Neutrophil (primary cell): ENCODE measurements around the gene ADGRV1.

Source experiments
- H3K27ac ChIP-seq: fragments of 200-600 bp; sonication (generic); 2 replicates; pipeline ENCODE4 v1.5.1; 2016; ENCODE audit warnings: mild to moderate bottlenecking, moderate library complexity
- H3K27me3 ChIP-seq: fragments of 200-600 bp; sonication (generic); 2 replicates; pipeline ENCODE4 v1.6.0; 2016; ENCODE audit warnings: mild to moderate bottlenecking
- H3K36me3 ChIP-seq: fragments of 200-600 bp; sonication (generic); 2 replicates; pipeline ENCODE4 v1.5.1; 2017
- H3K4me1 ChIP-seq, 2 experiments: fragments of 200-600 bp in 1 of 2; sonication (generic) in 1 of 2; 1 replicate in 1 of 2; 2 replicates in 1 of 2; pipeline versions ENCODE4 v1.5.1 to v1.6.1; 2013 to 2016; ENCODE audit warnings: low read depth in 1 of 2, low read length in 1 of 2, mild to moderate bottlenecking in 1 of 2, moderate library complexity in 1 of 2; ENCODE audit not compliant: control insufficient read depth in 1 of 2, insufficient read depth in 1 of 2
- H3K4me3 ChIP-seq, 2 experiments: fragments of 200-600 bp in 1 of 2; sonication (generic) in 1 of 2; 1 replicate in 1 of 2; 2 replicates in 1 of 2; pipeline ENCODE4 v1.5.1; 2013 to 2016; ENCODE audit warnings: low read depth in 1 of 2, low read length in 1 of 2, mild to moderate bottlenecking in 1 of 2, moderate library complexity in 1 of 2
- H3K9me3 ChIP-seq: fragments of 200-600 bp; sonication (generic); 2 replicates; pipeline ENCODE4 v1.5.1; 2016
- CTCF ChIP-seq: fragments of 200-600 bp; sonication (generic); IDR thresholded peaks from 2 replicates; pipeline ENCODE4 v1.5.1; 2016; ENCODE audit warnings: antibody characterized with exemption

Gene ADGRV1

GRCh38 chr5:91183743-91184142 lies 625.1 kb downstream of the ADGRV1 start:
- Histone ChIP-seq H3K27ac (peak overlapping the region; percentile 97), H3K9me3 (no peaks in the 10 kb centered on the region), H3K4me3 (peak overlapping the region; percentile 28 to 52), H3K4me1 (peaks cover 84 to 96% of the 10 kb centered on the region in 2 experiments), H3K36me3 (no peaks in the 10 kb centered on the region), H3K27me3 (no peaks in the 10 kb centered on the region)
- TF ChIP-seq CTCF: peak; percentile 12

GRCh38 chr5:91186101-91186500 lies 627.5 kb downstream of the ADGRV1 start:
- peak overlapping the region; percentile 97 for H3K27ac ChIP-seq
- H3K9me3 ChIP-seq: no peaks in the 10 kb centered on the region
- H3K27me3 ChIP-seq: no peaks in the 10 kb centered on the region
- no peak for TF ChIP-seq CTCF
- H3K4me1 ChIP-seq: peaks cover 94% of the 10 kb centered on the region in 2 experiments
- H3K4me3 ChIP-seq: no peak overlapping the region
- no peaks in the 10 kb centered on the region for H3K36me3 ChIP-seq

- H3K27ac ChIP-seq: peak overlapping the region; percentile 97
- H3K9me3 ChIP-seq: no peaks in the 10 kb centered on the region
- TF ChIP-seq CTCF: no peak
- H3K27me3 ChIP-seq: no peaks in the 10 kb centered on the region
- peaks cover 89 to 90% of the 10 kb centered on the region in 2 experiments for H3K4me1 ChIP-seq
- H3K4me3 ChIP-seq: peak overlapping the region in 1 of 2 experiments; percentile 9
- no peaks in the 10 kb centered on the region for H3K36me3 ChIP-seq
Observed at GRCh38 chr5:91187032-91187431, 628.4 kb downstream of the ADGRV1 start.

- H3K4me1 ChIP-seq: peaks cover 74 to 78% of the 10 kb centered on the region in 2 experiments
Observed at GRCh38 chr5:91188755-91189154, 630.2 kb downstream of the ADGRV1 start.

GRCh38 chr5:91189480-91190313 lies 631.1 kb downstream of the ADGRV1 start:
- TF ChIP-seq CTCF: no peak
- Histone ChIP-seq H3K4me1 (peaks cover 65 to 68% of the 10 kb centered on the region in 2 experiments), H3K9me3 (no peaks in the 10 kb centered on the region), H3K27ac (peak overlapping the region; percentile 72), H3K27me3 (no peaks in the 10 kb centered on the region), H3K36me3 (no peaks in the 10 kb centered on the region), H3K4me3 (peak overlapping the region in 1 of 2 experiments; percentile 0)

More at GRCh38 chr5:91188755-91189154, 630.2 kb downstream of the ADGRV1 start:
- Histone ChIP-seq H3K27ac (peak overlapping the region; percentile 72), H3K36me3 (no peaks in the 10 kb centered on the region), H3K27me3 (no peaks in the 10 kb centered on the region), H3K4me3 (no peak overlapping the region), H3K9me3 (no peaks in the 10 kb centered on the region)
- TF ChIP-seq CTCF: no peak
